Measurements from ENCODE around the gene AVL9.

DNA sequence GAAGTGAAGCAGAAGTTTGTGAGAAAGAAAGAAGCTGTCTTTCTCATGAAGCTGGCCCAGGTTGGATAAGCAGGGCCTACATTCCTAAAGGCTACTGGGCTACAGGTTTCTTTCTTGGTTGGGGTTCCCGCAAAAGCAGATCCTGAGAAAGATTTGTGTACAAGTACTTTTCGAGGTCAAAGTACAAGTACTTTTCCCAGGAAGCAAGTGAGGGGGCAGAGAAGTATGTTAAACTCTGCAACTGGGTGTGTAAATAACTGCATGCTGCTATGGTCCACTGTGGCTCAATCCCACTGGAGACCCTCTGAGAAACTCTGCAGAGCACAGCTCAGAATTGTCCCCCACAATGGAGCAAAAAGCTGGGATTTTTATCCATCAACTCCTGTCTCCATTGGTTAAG, 33.8 kb upstream of the AVL9 start:
- TF ChIP-seq, protein P1, sequence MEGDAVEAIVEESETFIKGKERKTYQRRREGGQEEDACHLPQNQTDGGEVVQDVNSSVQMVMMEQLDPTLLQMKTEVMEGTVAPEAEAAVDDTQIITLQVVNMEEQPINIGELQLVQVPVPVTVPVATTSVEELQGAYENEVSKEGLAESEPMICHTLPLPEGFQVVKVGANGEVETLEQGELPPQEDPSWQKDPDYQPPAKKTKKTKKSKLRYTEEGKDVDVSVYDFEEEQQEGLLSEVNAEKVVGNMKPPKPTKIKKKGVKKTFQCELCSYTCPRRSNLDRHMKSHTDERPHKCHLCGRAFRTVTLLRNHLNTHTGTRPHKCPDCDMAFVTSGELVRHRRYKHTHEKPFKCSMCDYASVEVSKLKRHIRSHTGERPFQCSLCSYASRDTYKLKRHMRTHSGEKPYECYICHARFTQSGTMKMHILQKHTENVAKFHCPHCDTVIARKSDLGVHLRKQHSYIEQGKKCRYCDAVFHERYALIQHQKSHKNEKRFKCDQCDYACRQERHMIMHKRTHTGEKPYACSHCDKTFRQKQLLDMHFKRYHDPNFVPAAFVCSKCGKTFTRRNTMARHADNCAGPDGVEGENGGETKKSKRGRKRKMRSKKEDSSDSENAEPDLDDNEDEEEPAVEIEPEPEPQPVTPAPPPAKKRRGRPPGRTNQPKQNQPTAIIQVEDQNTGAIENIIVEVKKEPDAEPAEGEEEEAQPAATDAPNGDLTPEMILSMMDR (IDR thresholded peaks at IDR 0.05) = no peak
- TF ChIP-seq POLR2A (IDR thresholded peaks at IDR 0.05) (no peak), POLR2AphosphoS5 (IDR thresholded peaks at IDR 0.05) (no peak)

Data from breast epithelium (tissue), 3 donors.